ENCODE data around the gene FAM114A2. TPM values are rescaled to one million over a fixed set of nuclear protein-coding genes. Genes with fewer than 3 reads are reported as not detected.

Gene FAM114A2
- total RNA-seq, 1 experiment from 2014 or later = 12.9 TPM

GRCh38 chr5:153998010-153998409 lies 40.7 kb downstream of the FAM114A2 start:
- Histone ChIP-seq H3K4me2 (ENCODE audit: low read length) (no peak overlapping the region), H4K20me1 (ENCODE audit: low read length) (no peaks in the 10 kb centered on the region), H2AFZ (ENCODE audit: low read length) (no peak overlapping the region), H3K79me2 (ENCODE audit: low read length) (no peaks in the 10 kb centered on the region), H3K9ac (ENCODE audit: low read length) (no peak overlapping the region), H3K27ac (ENCODE audit: low read length) (no peak overlapping the region), H3F3A (ENCODE audit: low read length, unreplicated experiment) (no peaks in the 10 kb centered on the region), H3K4me3 (ENCODE audit: low read length) (no peak overlapping the region), H3K9me3 (ENCODE audit: low read length) (no peaks in the 10 kb centered on the region), H3K4me1 (ENCODE audit: insufficient read depth, low read length) (no peaks in the 10 kb centered on the region), H3K36me3 (ENCODE audit: low read depth, low read length) (no peaks in the 10 kb centered on the region), H3K27me3 (ENCODE audit: low read length) (no peaks in the 10 kb centered on the region), H3K9me2 (replicated peaks; ENCODE audit: low read length) (no peaks in the 10 kb centered on the region)
- intact Hi-C loops (cut with micrococcal nuclease) = no loop called here
- ChIA-PET CTCF (no interaction called here), POLR2A (ENCODE audit: unreplicated experiment) (no interaction called here)
- ATAC-seq = no peak
- no peak for TF ChIP-seq EZH2phosphoT487 (IDR thresholded peaks at IDR 0.05; ENCODE audit: borderline replicate concordance, low read length)
- no peak for TF ChIP-seq EZH2 (IDR thresholded peaks at IDR 0.05; ENCODE audit: low read length, unreplicated experiment)
- TF ChIP-seq CTCF (conservative IDR thresholded peaks at IDR 0.05; ENCODE audit: low read depth, low read length) = no peak
- no peak for DNase-seq
- no TSS peak for BruUV-seq (replicated peaks)

- Histone ChIP-seq H3K79me2 (ENCODE audit: low read length) (no peaks in the 10 kb centered on the region), H3K4me3 (ENCODE audit: low read length) (no peak overlapping the region), H3K9ac (ENCODE audit: low read length) (no peak overlapping the region), H3K27ac (ENCODE audit: low read length) (no peak overlapping the region), H3F3A (ENCODE audit: low read length, unreplicated experiment) (no peaks in the 10 kb centered on the region), H3K9me3 (ENCODE audit: low read length) (no peaks in the 10 kb centered on the region), H3K27me3 (ENCODE audit: low read length) (no peaks in the 10 kb centered on the region), H3K9me2 (replicated peaks; ENCODE audit: low read length) (no peaks in the 10 kb centered on the region), H2AFZ (ENCODE audit: low read length) (no peak overlapping the region), H3K4me2 (ENCODE audit: low read length) (no peak overlapping the region), H4K20me1 (ENCODE audit: low read length) (no peaks in the 10 kb centered on the region), H3K4me1 (ENCODE audit: insufficient read depth, low read length) (no peaks in the 10 kb centered on the region), H3K36me3 (ENCODE audit: low read depth, low read length) (no peaks in the 10 kb centered on the region)
- no peak for DNase-seq
- intact Hi-C loops (cut with micrococcal nuclease) = no loop called here
- CTCF ChIA-PET = no interaction called here
- TF ChIP-seq CTCF (conservative IDR thresholded peaks at IDR 0.05; ENCODE audit: low read depth, low read length) = no peak
- no peak for TF ChIP-seq EZH2phosphoT487 (IDR thresholded peaks at IDR 0.05; ENCODE audit: borderline replicate concordance, low read length)
- no peak for TF ChIP-seq EZH2 (IDR thresholded peaks at IDR 0.05; ENCODE audit: low read length, unreplicated experiment)
- POLR2A ChIA-PET (ENCODE audit: unreplicated experiment) = no interaction called here
- ATAC-seq = no peak
- BruUV-seq (replicated peaks) = no TSS peak
These were observed 47.5 kb downstream of the FAM114A2 start for GRCh38 chr5:153991168-153991567.

DNA sequence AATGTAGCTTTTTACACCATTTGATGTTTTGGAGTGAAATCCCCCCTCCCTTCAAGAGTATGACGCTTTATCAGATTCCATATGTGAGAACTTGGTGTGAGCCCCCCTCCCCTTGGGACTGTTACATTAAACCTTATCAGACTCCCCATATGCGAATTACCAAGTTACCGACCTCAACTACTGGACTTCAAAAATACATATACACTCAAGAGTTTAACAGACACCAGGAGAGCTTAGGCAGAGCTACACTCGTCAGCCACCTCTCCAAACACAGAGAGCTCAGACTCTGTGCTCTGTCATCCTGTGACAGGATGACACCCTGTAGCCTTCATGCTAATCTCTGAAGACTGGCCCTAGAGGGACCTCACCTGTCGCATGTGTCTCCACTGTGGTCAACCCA lies 50.2 kb downstream of the FAM114A2 start:
- ChIA-PET POLR2A (ENCODE audit: unreplicated experiment) (no interaction called here), CTCF (no interaction called here)
- Histone ChIP-seq H3K4me3 (ENCODE audit: low read length) (no peak overlapping the region), H3K4me1 (ENCODE audit: insufficient read depth, low read length) (no peaks in the 10 kb centered on the region), H3K4me2 (ENCODE audit: low read length) (no peak overlapping the region), H3K9me3 (ENCODE audit: low read length) (no peaks in the 10 kb centered on the region), H2AFZ (ENCODE audit: low read length) (no peak overlapping the region), H3K9me2 (replicated peaks; ENCODE audit: low read length) (no peaks in the 10 kb centered on the region), H3K79me2 (ENCODE audit: low read length) (no peaks in the 10 kb centered on the region), H3K27ac (ENCODE audit: low read length) (no peak overlapping the region), H3F3A (ENCODE audit: low read length, unreplicated experiment) (no peaks in the 10 kb centered on the region), H4K20me1 (ENCODE audit: low read length) (no peaks in the 10 kb centered on the region), H3K27me3 (ENCODE audit: low read length) (no peaks in the 10 kb centered on the region), H3K36me3 (ENCODE audit: low read depth, low read length) (no peaks in the 10 kb centered on the region), H3K9ac (ENCODE audit: low read length) (no peak overlapping the region)
- no peak for TF ChIP-seq EZH2 (IDR thresholded peaks at IDR 0.05; ENCODE audit: low read length, unreplicated experiment)
- no peak for TF ChIP-seq EZH2phosphoT487 (IDR thresholded peaks at IDR 0.05; ENCODE audit: borderline replicate concordance, low read length)
- no peak for TF ChIP-seq CTCF (conservative IDR thresholded peaks at IDR 0.05; ENCODE audit: low read depth, low read length)
- no peak for DNase-seq
- no peak for ATAC-seq
- intact Hi-C loops (cut with micrococcal nuclease) = no loop called here
- no TSS peak for BruUV-seq (replicated peaks)

Data from PC-3 (cell line).